CD4-positive, alpha-beta T cell (primary cell): ENCODE results near the gene VAMP7. TPM values are rescaled to one million over a fixed set of nuclear protein-coding genes. Genes with fewer than 3 reads are reported as not detected.

ENCODE experiments used
- ATAC-seq: fragments of 200-7000 bp; cut with Tn5 transposase; one replicate; pipeline ENCODE4 v1.10.0; 2022; ENCODE audit warnings: mild to moderate bottlenecking; ENCODE audit not compliant: poor library complexity
- CTCF ChIA-PET: fragments of 350-600 bp; sonication (Branson Sonifier 250); formaldehyde crosslinking; loops from one replicate; lab custom pipeline; 2021; ENCODE audit warnings: antibody characterized with exemption, inconsistent platforms; lab: Charles Lee
- POLR2A ChIA-PET: fragments of 350-600 bp; sonication (Branson Sonifier 250); formaldehyde crosslinking; loops from one replicate; lab custom pipeline; 2021; ENCODE audit warnings: antibody characterized with exemption, inconsistent platforms; lab: Charles Lee
- DNase-seq, 14 experiments: peaks; one replicate each; pipeline ENCODE4 v3.0.0-alpha.2; 2013 to 2020; ENCODE audit warnings: mixed read lengths in 2 of 14
- H3K27ac ChIP-seq, 2 donors: one replicate each; pipeline versions ENCODE4 v1.5.1 to v1.7.0; 2013; ENCODE audit warnings: low read length in 2 of 2, low read depth in 1 of 2, mild to moderate bottlenecking in 1 of 2
- H3K27me3 ChIP-seq, 2 experiments: 1 replicate in 1 of 2; 2 replicates in 1 of 2; pipeline versions ENCODE4 v1.6.1 to v1.7.0; 2013; ENCODE audit warnings: low read length in 2 of 2, control low read depth in 1 of 2, mild to moderate bottlenecking in 1 of 2, moderate library complexity in 1 of 2; ENCODE audit not compliant: insufficient read depth in 2 of 2, control insufficient read depth in 1 of 2
- H3K36me3 ChIP-seq: one replicate; pipeline ENCODE4 v1.6.1; 2013; ENCODE audit warnings: low read length, control low read depth; ENCODE audit not compliant: insufficient read depth
- H3K4me1 ChIP-seq: one replicate; pipeline ENCODE4 v1.6.1; 2013; ENCODE audit warnings: low read length, control low read depth; ENCODE audit not compliant: insufficient read depth
- H3K4me3 ChIP-seq: one replicate; pipeline ENCODE4 v1.5.1; 2013; ENCODE audit warnings: mild to moderate bottlenecking, low read length, moderate library complexity
- H3K9me3 ChIP-seq, 2 experiments: 1 replicate in 1 of 2; 2 replicates in 1 of 2; pipeline versions ENCODE4 v1.6.1 to v1.7.0; 2013; ENCODE audit warnings: low read length in 2 of 2, mild to moderate bottlenecking in 2 of 2, control low read depth in 1 of 2, moderate library complexity in 1 of 2; ENCODE audit not compliant: control insufficient read depth in 1 of 2, insufficient read depth in 1 of 2
- H3K27ac Mint-ChIP-seq: one replicate; pipeline ENCODE4 v1.8.0; 2020; ENCODE audit warnings: mixed read lengths
- H3K27me3 Mint-ChIP-seq: one replicate; pipeline ENCODE4 v1.8.0; 2021; ENCODE audit warnings: mixed read lengths
- H3K36me3 Mint-ChIP-seq: one replicate; pipeline ENCODE4 v1.8.0; 2021; ENCODE audit warnings: low read depth, mixed read lengths
- H3K4me1 Mint-ChIP-seq: one replicate; pipeline ENCODE4 v1.8.0; 2021; ENCODE audit warnings: low read depth, mixed read lengths
- H3K4me3 Mint-ChIP-seq: one replicate; pipeline ENCODE4 v1.8.0; 2020; ENCODE audit warnings: mild to moderate bottlenecking, mixed read lengths
- H3K9me3 Mint-ChIP-seq: one replicate; pipeline ENCODE4 v1.8.0; 2020; ENCODE audit warnings: mixed read lengths
- intact Hi-C, 2 experiments: fragments of 100-400 bp; cut with DNase I in 1 of 2; cut with micrococcal nuclease in 1 of 2; formaldehyde crosslinking; loops; one replicate each; pipeline versions ENCODE4 v1.15.1 to v1.9.0; 2023 to 2025; cut with DNase I, micrococcal nuclease
- total RNA-seq, 174 experiments: library from RNA in 2 of 174; stranded (reverse) in 2 of 174; gene quantifications; one replicate each; pipeline ENCODE4 v1.2.3 and lab custom pipeline; 2021 to 2026
- TF ChIP-seq, protein P1 (sequence below): fragments of 200-600 bp; IDR thresholded peaks from one replicate; pipeline ENCODE4 v1.8.0; 2022; ENCODE audit warnings: antibody characterized with exemption, mild to moderate bottlenecking

Gene VAMP7
- total RNA-seq, 2 experiments from 2014 or later, result 17.0 to 17.4 TPM

GRCh38 chrX:155857561-155857960 is 23.6 kb upstream of the VAMP7 start:
- intact Hi-C loops, result no loop called here
- Mint-ChIP-seq H3K27me3 (peaks cover 20% of the 10 kb centered on the region), H3K27ac (no peak overlapping the region), H3K36me3 (no peaks in the 10 kb centered on the region), H3K4me3 (no peak overlapping the region), H3K9me3 (no peaks in the 10 kb centered on the region), H3K4me1 (no peaks in the 10 kb centered on the region)
- ATAC-seq (no peak), DNase-seq (no peak)
- Histone ChIP-seq H3K27ac (no peak overlapping the region), H3K27me3 (no peaks in the 10 kb centered on the region), H3K4me1 (no peaks in the 10 kb centered on the region), H3K4me3 (no peak overlapping the region), H3K36me3 (no peaks in the 10 kb centered on the region), H3K9me3 (peaks cover 0 to 8% of the 10 kb centered on the region in 2 experiments)
- TF ChIP-seq, protein P1, sequence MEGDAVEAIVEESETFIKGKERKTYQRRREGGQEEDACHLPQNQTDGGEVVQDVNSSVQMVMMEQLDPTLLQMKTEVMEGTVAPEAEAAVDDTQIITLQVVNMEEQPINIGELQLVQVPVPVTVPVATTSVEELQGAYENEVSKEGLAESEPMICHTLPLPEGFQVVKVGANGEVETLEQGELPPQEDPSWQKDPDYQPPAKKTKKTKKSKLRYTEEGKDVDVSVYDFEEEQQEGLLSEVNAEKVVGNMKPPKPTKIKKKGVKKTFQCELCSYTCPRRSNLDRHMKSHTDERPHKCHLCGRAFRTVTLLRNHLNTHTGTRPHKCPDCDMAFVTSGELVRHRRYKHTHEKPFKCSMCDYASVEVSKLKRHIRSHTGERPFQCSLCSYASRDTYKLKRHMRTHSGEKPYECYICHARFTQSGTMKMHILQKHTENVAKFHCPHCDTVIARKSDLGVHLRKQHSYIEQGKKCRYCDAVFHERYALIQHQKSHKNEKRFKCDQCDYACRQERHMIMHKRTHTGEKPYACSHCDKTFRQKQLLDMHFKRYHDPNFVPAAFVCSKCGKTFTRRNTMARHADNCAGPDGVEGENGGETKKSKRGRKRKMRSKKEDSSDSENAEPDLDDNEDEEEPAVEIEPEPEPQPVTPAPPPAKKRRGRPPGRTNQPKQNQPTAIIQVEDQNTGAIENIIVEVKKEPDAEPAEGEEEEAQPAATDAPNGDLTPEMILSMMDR, result no peak
- POLR2A ChIA-PET, result no interaction called here
- CTCF ChIA-PET, result no interaction called here

GRCh38 chrX:155864655-155865054 is 16.5 kb upstream of the VAMP7 start:
- H3K9me3 Mint-ChIP-seq, result peaks cover 7% of the 10 kb centered on the region
- Histone ChIP-seq H3K9me3 (peaks cover 9 to 18% of the 10 kb centered on the region in 2 experiments), H3K27me3 (no peaks in the 10 kb centered on the region), H3K27ac (no peak overlapping the region), H3K4me3 (no peak overlapping the region), H3K36me3 (no peaks in the 10 kb centered on the region), H3K4me1 (no peaks in the 10 kb centered on the region)
- TF ChIP-seq, protein P1, result no peak
- no peak overlapping the region for H3K4me3 Mint-ChIP-seq
- no peaks in the 10 kb centered on the region for H3K4me1 Mint-ChIP-seq
- intact Hi-C loops, result no loop called here
- ChIA-PET CTCF (no interaction called here), POLR2A (no interaction called here)
- ATAC-seq (no peak), DNase-seq (no peak)
- peaks cover 9% of the 10 kb centered on the region for H3K27me3 Mint-ChIP-seq
- peaks cover 4% of the 10 kb centered on the region for H3K36me3 Mint-ChIP-seq
- no peak overlapping the region for H3K27ac Mint-ChIP-seq

DNA sequence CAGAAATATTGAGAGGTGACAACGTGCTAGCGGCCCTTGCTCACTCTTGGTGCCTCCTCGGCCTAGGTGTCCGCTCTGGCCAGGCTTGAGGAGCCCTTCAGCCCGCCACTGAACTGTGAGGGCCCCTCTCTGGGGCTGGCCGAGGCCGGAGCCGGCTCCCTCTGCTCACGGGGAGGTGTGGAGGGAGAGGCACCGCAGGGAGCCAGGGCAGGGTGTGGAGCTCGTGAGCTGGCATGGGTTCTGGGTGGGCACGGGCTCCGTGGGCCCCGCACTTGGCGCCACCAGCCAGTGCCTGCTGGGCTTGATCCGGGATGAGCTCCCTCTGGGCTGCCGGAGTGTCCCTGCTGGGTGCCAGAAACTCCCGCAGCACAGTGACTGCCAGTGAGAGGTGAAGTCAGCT is 16.0 kb upstream of the VAMP7 start:
- intact Hi-C loops, result no loop called here
- no peak overlapping the region for H3K27ac Mint-ChIP-seq
- H3K27ac ChIP-seq, result no peak overlapping the region
- no peak overlapping the region for H3K4me3 Mint-ChIP-seq
- TF ChIP-seq, protein P1, result no peak
- H3K9me3 Mint-ChIP-seq, result peaks cover 7% of the 10 kb centered on the region
- H3K36me3 Mint-ChIP-seq, result peaks cover 4% of the 10 kb centered on the region
- no peak for DNase-seq
- H3K27me3 ChIP-seq, result no peaks in the 10 kb centered on the region
- CTCF ChIA-PET, result no interaction called here
- no peaks in the 10 kb centered on the region for H3K4me1 ChIP-seq
- no peaks in the 10 kb centered on the region for H3K4me1 Mint-ChIP-seq
- no peaks in the 10 kb centered on the region for H3K36me3 ChIP-seq
- POLR2A ChIA-PET, result no interaction called here
- peaks cover 9 to 17% of the 10 kb centered on the region in 2 experiments for H3K9me3 ChIP-seq
- H3K4me3 ChIP-seq, result no peak overlapping the region
- H3K27me3 Mint-ChIP-seq, result peaks cover 9% of the 10 kb centered on the region
- no peak for ATAC-seq
